Activated CD8-positive, alpha-beta memory T cell treated with anti-CD3 and anti-CD28 coated beads for 24 hours (primary cell): ENCODE measurements around the gene ANKRD33B.
"Not testable (repeated sequence)": the region's sequence is repeated elsewhere in the genome, so short reads cannot be mapped to it uniquely, and the experiment has no call there.

Experiments
- DNase-seq: peaks from one replicate; pipeline ENCODE4 v3.0.0-alpha.2; 2020

Gene ANKRD33B

DNA sequence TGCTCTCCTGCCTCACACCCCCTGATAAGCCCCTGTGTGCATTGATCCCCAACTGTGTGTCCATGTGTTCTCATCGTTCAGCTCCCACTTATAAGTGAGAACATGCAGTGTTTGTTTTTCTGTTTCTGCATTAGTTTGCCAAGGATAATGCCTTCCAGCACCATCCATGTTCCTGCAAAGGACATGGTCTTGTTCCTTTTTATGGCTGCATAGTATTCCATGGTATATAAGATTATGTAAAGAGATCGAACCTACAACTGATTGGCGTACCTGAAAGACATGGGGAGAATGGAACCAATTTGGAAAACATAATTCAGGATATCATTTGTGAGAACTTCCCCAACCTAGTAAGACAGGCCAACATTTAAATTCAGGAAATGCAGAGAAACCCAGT lies 32.4 kb downstream of the ANKRD33B start:
- no peak for DNase-seq

DNA sequence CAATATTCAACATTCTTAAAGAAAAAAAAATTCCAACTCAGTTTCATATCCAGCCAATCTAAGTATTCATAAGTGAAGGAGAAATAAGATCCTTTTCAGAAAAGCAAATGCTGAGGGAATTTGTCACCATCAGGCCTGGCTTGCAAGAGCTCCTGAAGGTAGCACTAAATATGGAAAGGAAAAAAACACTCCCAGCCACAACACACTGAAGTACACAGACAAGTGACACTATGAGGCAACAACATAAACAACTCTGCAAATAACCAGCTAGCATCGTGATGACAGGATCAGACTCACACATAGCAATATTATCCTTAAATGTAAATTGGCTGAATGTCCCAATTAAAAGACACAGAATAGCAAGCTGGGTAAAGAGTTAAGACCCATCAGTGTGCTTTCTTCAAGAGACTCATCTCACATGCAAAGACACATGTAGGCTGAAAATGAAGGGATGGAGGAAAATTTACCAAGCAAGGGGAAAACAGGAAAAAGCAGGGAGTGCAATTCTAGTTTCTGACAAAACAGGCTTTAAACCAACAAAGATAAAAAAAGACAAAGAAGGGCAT lies 33.1 kb downstream of the ANKRD33B start:
- no peak for DNase-seq

DNA sequence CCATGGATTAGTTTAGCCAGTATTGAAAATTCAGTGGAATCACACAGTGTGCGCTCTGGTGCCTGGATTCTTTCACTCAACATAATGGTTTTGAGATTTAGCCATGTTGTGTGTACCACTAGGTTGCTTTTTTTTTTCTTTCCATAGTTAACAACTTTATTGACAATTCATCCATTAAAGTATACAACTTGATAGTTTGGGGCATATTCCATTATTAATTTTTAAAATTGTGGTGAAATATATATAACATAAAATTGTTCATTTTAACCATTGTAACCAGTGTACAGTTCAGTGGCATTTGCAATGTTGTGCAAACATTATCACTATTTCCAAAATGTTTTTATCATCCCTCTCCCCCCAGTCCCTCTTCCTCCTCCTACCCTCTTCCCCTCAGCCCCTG lies 35.2 kb downstream of the ANKRD33B start:
- DNase-seq, result no peak

DNA sequence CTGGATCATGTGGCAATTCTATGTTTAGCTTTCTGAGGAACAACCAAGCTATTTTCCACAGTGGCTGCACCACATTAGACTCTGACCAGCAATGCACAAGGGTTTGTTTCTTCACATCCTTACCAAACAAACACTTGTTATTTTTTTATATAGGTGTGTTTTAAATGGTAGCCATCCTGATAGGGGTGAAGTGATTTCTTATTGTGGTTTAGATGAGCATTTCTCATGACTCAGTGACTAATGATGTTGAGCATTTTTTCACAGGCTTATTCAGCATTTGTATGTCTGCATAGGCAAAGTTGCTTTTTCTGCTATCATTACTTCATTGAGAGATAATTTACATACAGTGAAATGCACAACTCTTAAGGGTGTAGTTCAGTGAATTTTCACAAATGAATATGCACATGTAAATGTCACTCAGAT lies 36.0 kb downstream of the ANKRD33B start:
- DNase-seq, result no peak

DNA sequence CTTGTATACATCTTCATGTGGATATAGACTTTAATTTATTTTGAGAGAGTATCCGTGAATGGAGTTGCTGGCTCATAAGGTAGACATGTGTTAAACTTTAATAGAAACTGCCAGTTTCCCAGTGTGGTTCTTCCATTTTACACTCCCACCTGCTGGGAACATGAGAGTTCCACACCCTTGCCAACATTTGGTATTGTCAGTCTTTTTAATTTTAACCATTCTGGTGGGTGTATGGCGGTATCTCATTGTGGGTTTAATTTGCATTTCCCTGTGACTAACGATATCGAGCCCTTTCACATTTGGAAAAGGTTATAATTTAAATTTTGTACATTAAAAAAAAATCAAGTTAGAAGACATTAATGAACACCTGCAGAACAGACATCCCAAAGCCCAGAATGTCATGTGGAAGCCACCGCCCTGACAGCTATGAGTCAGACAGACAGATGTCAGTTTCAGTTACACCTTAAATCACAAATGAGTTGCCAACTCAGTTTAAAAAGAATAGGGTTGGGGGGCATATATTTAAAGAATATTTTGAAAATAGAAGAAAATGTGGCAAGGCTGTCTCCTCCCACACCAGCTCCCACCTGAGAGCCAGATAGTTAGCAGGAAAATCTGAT lies 36.9 kb downstream of the ANKRD33B start:
- no peak for DNase-seq

DNA sequence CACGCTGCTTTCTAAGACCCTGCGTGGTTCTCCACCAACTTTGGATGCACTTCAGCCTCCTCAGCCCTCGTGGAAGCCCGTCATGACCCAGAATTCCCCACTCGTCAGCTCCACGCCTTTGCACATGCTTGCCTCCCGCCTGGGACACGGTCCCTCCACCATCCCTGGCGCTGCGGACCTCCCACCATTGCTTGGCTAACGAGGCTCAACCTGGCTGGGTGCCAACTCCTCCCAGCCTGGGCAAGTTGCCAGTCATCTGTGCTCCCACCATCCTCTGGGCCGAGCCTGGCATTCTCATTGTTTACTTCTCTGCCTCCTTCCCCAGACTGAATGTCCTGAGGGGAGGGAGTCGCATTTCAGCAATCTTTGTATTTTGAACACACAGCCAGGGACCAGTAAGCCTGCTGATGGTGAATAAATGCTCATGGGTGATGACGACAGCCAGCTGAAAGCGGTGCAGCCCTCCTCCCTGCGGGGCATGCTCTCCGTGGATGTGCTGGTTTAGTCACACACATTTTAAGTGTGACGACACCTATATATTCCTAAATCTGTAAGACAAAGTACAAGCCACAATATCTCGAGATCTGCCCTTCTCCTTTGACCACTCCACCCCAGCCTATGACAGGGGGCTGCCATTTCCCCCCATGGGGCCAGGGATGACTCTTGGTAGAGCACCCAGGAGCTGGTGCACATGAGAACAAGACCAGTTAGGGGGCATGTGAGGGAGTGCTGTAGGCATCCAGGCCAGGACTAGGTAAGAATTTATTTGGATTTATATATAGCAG lies 37.6 kb downstream of the ANKRD33B start:
- DNase-seq, result no peak

DNA sequence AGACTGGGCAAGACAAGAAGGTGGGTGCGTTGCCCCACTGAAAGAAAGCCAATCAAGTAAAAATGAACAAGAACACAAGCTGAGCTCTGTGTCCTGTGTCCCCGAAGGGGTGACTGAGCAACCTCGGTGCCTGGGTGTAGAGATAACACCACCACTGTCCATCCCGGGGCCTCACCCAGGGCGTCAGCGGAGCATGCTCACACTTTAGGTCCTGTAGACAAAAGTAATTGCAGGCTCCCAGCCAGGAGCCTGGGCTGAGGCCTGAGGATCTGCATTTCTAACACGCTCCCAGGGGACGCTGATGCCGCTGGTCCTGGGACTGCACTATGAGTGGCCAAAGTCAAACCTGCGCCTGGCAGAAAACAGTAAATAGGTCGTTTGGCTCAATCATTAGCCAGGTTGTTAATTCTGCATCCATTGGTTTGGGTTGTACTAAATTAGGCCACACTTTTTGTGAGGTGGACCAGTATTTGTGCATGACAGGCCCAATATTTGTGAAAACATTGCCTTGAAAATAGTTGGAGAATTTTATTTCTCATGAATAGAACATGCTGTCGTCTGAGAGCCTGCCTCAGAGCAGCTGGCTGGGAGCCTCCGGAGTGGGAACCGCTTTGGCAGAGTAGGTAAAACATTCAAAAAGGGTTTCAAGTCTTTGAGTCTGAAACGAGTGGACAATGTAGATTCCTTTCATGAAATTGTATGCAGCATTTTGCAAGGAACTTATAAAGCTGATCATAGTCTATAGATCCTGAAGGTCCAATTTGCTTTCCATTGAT lies 38.3 kb downstream of the ANKRD33B start:
- no peak for DNase-seq

DNA sequence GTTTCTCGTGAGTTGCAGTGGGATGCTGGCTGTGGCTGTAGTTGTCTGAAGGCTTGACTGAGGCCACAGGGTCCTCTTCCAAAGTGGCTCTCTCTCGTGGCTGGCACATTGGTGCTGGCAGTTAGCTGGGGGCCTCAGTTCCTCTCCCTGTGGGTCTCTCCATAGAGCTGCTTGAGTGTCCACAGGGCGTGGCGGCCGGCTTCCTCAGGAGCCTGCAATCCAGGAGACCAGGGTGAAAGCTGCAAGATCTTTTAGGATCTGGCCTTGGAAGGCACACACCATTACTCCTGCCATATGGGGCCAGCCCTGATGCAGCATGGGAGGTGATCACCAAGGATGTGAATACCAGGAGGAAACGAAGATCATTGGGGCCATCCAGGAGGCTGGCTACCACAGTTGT lies 41.1 kb downstream of the ANKRD33B start:
- no peak for DNase-seq

DNA sequence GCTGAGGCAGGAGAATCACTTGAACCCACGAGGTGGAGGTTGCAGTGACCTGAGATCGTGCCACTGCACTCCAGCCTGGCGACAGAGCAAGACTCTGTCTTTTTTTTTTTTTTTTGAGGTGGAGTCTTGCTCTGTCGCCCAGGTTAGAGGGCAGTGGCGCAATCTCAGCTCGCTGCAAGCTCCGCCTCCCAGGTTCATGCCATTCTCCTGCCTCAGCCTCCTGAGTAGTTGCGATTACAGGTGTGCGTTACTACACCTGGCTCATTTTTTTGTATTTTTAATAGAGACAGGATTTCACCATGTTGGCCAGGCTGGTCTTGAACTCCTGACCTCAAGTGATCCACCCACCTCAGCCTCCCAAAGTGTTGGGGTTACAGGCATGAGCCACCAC lies 42.8 kb downstream of the ANKRD33B start:
- not testable (repeated sequence) for DNase-seq

DNA sequence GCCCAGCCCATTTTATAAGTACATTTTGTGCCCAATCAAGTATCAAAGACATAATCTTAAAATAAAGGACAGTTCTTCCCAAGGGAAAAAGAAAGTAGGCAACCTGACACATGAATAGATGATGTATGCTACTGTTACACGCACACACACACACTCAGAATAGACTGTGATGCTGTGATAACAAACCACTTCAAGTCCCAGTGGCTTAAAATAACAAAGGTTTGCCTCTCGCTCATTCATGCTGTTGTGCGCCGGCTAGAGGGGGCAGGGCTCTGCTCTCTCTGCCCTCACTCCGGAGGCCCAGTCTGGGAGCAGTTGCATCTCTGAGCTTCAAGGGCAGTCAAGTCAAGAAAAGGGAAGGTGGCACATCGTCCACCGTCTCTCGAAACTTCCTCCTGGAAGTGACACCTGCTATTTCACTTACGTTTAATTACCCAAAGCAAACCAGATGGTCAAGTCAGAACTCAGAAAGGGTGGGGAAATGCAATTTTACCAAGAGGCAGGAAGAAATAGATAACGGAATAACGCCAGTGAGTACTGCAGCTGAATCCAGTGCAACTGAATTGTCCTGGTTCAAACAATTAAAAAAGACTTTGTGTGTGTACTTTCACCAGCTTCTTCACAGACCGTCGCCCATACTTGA lies 43.3 kb downstream of the ANKRD33B start:
- DNase-seq, result no peak

DNA sequence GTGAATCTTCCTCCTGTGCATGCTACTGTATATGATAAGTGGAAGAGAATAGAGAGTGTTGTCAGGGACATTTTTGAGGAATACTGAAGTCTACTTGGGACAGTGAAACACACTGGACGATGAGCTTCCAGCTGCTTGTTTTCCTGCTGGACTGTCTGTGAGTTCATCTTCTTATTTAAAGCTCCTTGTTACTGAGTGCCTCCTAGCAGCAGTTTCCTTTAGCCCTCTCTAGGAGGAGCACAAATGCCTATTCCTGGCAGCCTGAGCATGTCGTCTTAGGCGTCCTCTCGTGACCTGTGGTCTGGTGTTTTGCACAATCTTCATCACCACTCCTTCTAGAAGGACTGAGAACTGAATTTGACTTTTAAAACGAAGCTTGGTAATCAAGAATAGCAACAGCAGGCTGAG lies 43.8 kb downstream of the ANKRD33B start:
- DNase-seq, result no peak

DNA sequence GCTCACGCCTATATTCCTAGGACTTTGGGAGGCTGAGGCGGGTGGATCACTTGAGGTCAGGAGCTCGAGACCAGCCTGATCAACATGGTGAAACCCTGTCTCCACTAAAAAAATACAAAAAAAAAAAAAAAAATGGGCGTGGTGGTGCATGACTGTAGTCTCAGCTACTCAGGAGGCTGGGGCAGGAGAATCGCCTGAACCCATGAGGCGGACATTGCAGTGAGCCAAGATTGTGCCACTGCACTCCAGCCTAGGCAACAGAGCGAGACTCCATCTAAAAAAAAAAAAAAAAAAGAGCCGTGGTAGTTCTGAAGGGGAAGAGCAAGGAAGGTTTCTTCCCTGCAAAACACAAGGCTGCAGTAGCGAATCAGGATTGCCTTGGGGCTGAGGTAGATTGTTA lies 44.2 kb downstream of the ANKRD33B start:
- DNase-seq, result not testable (repeated sequence)

DNA sequence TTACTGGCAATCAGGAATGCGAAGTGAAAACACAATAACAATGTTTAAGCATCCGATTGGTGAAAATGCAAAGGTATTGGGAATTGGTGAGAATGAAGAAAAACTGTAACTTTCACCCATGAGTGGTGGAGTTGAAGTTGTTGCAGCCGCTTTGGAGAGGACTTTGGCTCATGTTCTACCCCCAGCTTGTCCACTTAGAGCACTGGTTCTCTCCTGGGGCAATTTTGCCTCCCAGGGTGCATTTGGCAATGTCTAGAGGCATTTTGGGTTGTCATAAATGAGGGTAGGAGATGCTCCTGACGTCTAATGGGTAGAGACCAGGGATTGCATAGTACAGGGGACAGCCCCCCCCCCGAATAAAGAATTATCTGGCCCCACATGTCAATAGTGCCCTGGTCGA lies 46.2 kb downstream of the ANKRD33B start:
- DNase-seq, result no peak

DNA sequence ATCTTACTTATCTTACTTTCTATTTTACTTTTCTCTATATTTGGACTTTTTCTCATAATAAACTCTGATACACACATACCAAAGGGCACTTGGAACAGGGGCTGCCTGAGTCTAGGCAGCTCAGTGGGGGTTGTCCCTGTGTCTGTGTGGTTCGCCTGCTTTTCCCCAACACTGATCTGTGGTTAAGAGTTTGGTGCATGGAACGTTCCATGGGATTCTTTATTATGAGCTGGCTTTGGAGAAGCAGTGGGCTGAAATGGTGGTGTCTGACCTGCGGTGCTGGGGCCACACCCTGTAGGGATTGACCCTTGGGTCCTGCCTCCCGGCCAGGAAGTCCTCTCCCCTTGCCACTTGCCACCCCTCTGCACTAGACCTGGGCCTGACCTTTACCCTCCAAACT lies 47.4 kb downstream of the ANKRD33B start:
- no peak for DNase-seq

DNA sequence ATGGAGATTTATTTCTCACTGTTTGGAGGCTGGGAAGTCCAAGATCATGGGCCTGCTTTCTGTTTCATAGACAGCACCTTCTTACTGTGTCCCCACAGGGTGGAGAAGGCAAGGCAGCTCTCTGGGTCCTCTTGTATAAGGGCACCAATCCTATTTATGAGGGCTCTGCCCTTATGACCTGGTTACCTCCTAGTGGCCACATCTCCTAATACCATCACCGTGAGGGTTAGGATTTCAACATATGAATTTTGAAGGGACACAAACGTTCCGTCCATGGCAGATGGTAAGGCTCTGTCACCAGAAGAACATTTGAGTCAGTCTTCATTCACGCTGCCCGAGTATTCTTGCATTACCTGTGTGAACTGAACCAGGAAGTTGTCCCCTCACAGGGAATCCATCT lies 48.4 kb downstream of the ANKRD33B start:
- DNase-seq, result no peak

DNA sequence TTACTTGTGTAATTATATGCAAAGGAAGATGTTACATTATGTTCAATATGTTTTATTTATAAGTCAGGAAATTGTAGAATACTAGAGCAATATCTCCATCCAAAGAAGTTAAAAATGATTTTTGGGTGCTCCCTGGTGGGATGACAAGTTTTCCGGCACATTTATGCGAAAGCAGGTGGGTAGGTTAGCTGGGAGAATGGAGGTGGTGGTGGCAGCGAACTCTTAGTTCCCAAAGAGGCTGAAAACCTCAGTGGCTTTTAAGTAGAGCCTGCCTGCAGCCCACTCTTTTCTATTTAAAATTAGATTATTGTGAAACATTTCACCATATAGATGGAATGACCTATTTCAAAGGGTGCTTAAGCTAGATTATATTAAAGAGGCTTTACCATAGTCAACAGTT lies 51.8 kb downstream of the ANKRD33B start:
- DNase-seq, result no peak

DNA sequence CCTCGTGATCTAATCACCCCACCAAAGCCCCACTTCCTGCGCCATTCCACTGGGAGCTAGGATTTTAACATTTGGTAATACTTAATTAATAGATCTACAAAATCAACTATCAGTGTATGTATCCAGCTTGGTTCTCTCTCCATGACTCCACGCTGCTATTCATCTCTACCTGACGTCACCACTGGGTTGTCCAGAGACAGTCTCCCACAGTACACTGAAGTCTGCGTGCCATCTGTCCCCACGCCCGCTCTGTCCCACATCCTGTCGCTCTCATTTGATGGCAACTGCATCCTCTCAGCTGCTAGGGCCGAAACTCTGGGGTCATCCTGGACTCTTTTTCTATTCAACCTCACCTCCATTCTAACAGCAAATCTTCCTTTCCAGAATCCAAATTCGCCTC lies 53.2 kb downstream of the ANKRD33B start:
- DNase-seq, result no peak

DNA sequence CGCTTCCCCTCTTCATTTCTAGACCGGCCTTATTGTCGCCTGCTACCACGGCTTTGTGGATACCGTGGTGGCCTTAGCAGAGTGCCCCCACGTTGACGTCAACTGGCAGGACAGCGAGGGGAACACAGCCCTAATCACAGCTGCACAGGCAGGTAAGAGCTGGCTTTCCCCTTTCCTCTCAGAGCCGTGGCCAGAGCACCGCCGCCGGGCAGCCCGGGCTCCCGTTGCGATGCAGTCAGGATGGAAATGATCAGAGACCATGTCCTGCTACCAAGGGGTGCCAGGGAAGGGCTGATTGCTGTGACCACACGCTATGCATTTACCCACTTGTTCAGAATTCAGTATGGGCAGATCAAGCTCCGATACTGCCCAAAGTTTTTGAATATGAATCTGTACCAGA lies 54.4 kb downstream of the ANKRD33B start:
- DNase-seq, result no peak

DNA sequence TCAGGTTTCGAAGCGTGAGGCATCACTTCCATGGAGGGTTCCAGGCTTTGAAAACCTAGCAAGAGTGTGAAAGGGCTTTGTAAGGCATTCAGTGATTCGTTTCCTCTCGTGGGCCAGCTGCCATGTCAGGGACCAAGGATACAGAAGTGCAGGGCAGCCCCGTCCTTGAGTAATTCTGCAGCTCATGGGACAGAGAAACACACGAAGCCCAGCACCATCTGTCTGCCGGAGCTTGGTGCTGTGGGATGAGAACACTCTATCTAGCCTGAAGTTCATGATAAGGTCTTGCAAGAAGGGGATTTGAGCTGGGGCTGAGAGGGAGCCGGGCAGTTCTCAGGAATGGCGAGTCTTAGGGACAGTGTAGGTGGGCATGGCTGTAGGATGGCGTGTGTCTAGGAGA lies 55.8 kb downstream of the ANKRD33B start:
- DNase-seq, result no peak

DNA sequence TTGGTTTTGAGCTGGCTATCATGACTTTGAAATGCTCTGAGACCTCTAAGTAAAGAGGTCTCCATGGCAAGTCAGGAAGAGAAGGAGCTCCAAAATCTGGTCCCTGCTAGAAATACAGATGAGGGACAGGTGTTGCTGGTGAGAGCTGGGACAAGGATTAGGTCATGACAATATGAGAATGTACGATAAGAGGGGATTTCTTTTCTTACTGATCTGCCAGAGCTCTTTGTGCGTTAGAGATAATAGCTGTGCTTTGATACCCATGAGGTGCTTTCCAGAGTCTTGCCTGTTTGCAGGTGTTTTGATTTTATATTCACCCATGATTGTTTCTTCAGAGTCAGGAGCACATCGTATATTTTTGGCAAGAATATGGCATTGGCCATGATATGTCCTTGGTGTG lies 56.5 kb downstream of the ANKRD33B start:
- DNase-seq, result no peak

DNA sequence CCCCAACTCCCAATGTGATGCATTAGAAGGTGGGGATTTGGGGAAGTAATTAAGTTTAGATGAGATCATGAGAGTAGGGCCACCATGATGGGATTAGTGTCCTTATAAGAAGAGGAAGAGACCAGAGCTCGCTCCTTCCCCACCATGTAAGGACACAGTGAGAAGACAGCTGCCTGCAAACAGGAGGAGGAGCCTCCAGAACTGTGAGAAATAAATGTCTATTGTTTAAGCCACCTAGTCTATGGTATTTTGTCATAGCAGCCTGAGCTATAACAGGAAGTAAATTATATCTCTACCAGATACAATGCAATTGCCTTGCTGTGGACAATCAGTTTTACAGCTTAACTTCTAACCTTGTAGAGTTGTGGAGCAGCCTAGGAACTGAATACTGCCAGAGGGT lies 58.0 kb downstream of the ANKRD33B start:
- peak; percentile 19 for DNase-seq

DNA sequence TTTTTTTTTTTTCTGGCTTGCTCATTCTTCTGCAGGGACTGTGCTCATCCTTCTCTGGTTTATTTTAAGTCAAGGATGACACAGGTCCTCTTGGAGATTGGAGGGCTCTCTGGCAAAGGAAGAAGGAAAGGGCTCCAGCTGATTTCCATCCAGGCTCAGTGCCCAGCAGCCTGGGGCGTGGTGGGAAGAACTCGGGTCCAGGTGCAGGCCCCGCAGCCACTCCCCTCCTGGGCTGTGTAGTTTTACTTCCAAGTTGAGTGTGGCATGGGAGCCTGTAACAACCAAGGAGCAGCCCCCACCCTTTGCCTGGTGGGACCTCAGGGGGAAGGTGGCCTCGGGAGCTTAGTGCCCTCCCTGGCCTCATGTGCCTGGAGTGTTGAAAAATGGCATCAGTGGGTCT lies 58.9 kb downstream of the ANKRD33B start:
- peak; percentile 28 for DNase-seq

DNA sequence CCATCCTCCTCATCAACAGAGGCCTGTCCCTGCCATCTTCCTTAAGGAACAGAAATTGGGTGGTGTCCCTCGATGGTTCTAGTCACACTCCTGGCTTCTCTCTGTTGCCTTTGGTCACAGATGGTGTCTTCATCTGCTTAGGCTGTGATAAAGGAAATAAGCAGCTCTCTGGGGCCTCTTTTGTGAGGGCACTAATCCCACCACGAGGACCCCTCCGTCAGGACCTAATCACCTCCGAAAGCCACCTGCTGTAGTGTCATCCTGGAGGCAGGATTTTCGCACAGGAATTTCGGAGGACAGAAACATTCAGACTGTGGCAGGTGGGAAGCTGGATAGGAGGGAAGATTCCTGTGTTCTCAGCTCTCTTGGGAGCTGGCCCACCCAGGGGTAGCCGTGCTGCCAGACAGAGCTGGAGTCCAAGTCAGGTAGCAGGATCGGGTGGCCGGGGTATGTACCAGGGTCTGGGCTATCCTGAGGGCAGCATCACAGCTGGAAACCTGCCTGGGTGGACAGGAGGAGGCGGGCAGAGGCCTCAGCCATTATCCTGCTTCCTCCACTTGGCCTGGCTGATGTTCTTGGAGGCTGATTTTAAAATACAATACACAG lies 59.5 kb downstream of the ANKRD33B start:
- DNase-seq, result peak; percentile 40
